NCI-H524 (cell line): Measurements from ENCODE around the gene KCTD13.
"Not testable (repeated sequence)": the region's sequence is repeated elsewhere in the genome, so short reads cannot be mapped to it uniquely, and the experiment has no call there.

Experiments used
- DNase-seq, 2 experiments: peaks; one replicate each; lab custom pipeline; 2025; lab: John Stamatoyannopoulos, UW

The KCTD13 gene

GRCh38 chr16:29877266-29877961, 48.6 kb downstream of the KCTD13 start:
- DNase-seq = no peak

GRCh38 chr16:29876594-29877249, 49.3 kb downstream of the KCTD13 start:
- no peak for DNase-seq

- DNase-seq = no peak
Measured at GRCh38 chr16:29876217-29876593, 49.8 kb downstream of the KCTD13 start.

GRCh38 chr16:29875206-29875605, 50.8 kb downstream of the KCTD13 start:
- DNase-seq = no peak

GRCh38 chr16:29873319-29873718, 52.7 kb downstream of the KCTD13 start:
- DNase-seq = no peak

- no peak for DNase-seq
Measured at GRCh38 chr16:29871822-29872546, 54.0 kb downstream of the KCTD13 start.

GRCh38 chr16:29869067-29869466, 57.0 kb downstream of the KCTD13 start:
- DNase-seq = not testable (repeated sequence)

- peak; percentile 30 to 56 for DNase-seq
Measured at GRCh38 chr16:29868396-29869009, 57.5 kb downstream of the KCTD13 start.

- no peak for DNase-seq
Measured at GRCh38 chr16:29864205-29864604, 61.8 kb downstream of the KCTD13 start.

- DNase-seq = no peak
Measured at GRCh38 chr16:29863669-29863984, 62.4 kb downstream of the KCTD13 start.

- peak; percentile 95 to 98 for DNase-seq
Measured at GRCh38 chr16:29862884-29863668, 63.0 kb downstream of the KCTD13 start, which contains the start of gene CDIPT. TSS of gene CDIPT (minus strand) at chr16:29863226. CDS start at chr16:29862857, 369 bp downstream.

- DNase-seq = peak in 1 of 2 experiments; percentile 39
Measured at GRCh38 chr16:29862383-29862883, 63.6 kb downstream of the KCTD13 start.

GRCh38 chr16:29860218-29860617, 65.8 kb downstream of the KCTD13 start:
- DNase-seq = no peak

- no peak for DNase-seq
Measured at GRCh38 chr16:29858974-29859373, 67.1 kb downstream of the KCTD13 start.

GRCh38 chr16:29858149-29858849, 67.7 kb downstream of the KCTD13 start:
- DNase-seq = no peak

- no peak for DNase-seq
Measured at GRCh38 chr16:29857133-29857760, 68.8 kb downstream of the KCTD13 start.
